OCI-LY3 (cell line): Measurements from ENCODE around the gene GRK1.

Source experiments
- H2AFZ ChIP-seq: fragments of 200-600, 300-600 bp; shearing (Covaris generic); 2 replicates; pipeline ENCODE4 v1.6.0; 2014; ENCODE audit warnings: antibody characterized with exemption, low read depth, low read length
- H3K27ac ChIP-seq: fragments of 200-600, 300-600 bp; sonication (generic); 2 replicates; pipeline ENCODE4 v1.5.1; 2014; ENCODE audit warnings: mild to moderate bottlenecking, low read length, moderate library complexity, mixed read lengths
- H3K27me3 ChIP-seq: fragments of 200-600, 300-600 bp; sonication (generic); 2 replicates; pipeline ENCODE4 v1.6.1; 2014; ENCODE audit warnings: low read depth, low read length, mixed read lengths
- H3K36me3 ChIP-seq: fragments of 200-600, 300-600 bp; sonication (generic); replicated peaks from 2 replicates; pipeline ENCODE3; 2014; ENCODE audit warnings: low read depth, low read length, mixed read lengths
- H3K4me1 ChIP-seq: fragments of 300-600, 200-600 bp; sonication (generic); 2 replicates; pipeline ENCODE4 v1.6.1; 2014; ENCODE audit warnings: low read length, mixed read lengths
- H3K4me2 ChIP-seq: fragments of 200-600, 300-600 bp; sonication (generic); 2 replicates; pipeline ENCODE4 v1.6.1; 2014; ENCODE audit warnings: low read length, mixed read lengths
- H3K4me3 ChIP-seq: fragments of 300-600, 200-600 bp; sonication (generic); 2 replicates; pipeline ENCODE4 v1.5.1; 2014; ENCODE audit warnings: antibody characterized with exemption, mild to moderate bottlenecking, low read length, moderate library complexity
- H3K79me2 ChIP-seq: fragments of 300-600, 200-600 bp; shearing (Covaris generic); 2 replicates; pipeline ENCODE4 v1.6.1; 2014; ENCODE audit warnings: mild to moderate bottlenecking, low read length, mixed read lengths
- H3K9ac ChIP-seq: fragments of 300-600, 200-600 bp; shearing (Covaris generic); 2 replicates; pipeline ENCODE4 v1.6.0; 2014; ENCODE audit warnings: mild to moderate bottlenecking, low read length, moderate library complexity
- H3K9me3 ChIP-seq: fragments of 200-600, 300-600 bp; shearing (Covaris generic); 2 replicates; pipeline ENCODE4 v1.6.1; 2014; ENCODE audit warnings: low read length, mixed read lengths; ENCODE audit not compliant: insufficient read depth
- H4K20me1 ChIP-seq: fragments of 200-600, 300-600 bp; sonication (generic); 2 replicates; pipeline ENCODE4 v1.6.1; 2016; ENCODE audit warnings: low read length, mixed read lengths; ENCODE audit not compliant: insufficient read depth
- EZH2phosphoT487 ChIP-seq: fragments of 200-600 bp; shearing (Covaris generic); IDR thresholded peaks from 2 replicates; pipeline ENCODE4 v1.6.1; 2018; ENCODE audit warnings: antibody characterized with exemption, mixed run types, low read depth
- TF ChIP-seq, protein P1 (sequence below): fragments of 200-600, 300-600 bp; sonication (generic); IDR thresholded peaks from 2 replicates; pipeline ENCODE4 v1.5.1; 2014; ENCODE audit warnings: antibody characterized with exemption, low read length, low read depth

Gene GRK1

DNA sequence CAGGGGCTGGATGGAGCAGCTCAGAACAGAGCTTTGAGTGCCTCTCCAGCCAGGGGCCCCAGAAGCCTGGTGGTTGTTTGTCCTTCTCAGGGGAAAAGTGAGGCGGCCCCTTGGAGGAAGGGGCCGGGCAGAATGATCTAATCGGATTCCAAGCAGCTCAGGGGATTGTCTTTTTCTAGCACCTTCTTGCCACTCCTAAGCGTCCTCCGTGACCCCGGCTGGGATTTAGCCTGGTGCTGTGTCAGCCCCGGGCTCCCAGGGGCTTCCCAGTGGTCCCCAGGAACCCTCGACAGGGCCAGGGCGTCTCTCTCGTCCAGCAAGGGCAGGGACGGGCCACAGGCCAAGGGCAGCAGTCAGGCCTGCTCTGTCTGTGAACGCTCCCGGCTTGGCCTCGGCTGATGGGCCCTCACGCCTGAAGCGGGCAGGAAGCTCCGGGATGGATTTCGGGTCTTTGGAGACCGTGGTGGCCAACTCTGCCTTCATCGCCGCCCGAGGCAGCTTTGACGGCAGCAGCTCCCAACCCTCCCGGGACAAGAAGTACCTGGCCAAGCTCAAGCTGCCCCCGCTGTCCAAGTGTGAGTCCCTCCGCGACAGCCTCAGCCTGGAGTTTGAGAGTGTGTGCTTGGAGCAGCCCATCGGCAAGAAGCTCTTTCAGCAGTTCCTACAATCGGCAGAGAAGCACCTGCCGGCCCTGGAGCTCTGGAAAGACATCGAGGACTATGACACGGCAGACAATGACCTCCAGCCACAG, at the start of gene GRK1:
Gene GRK1, plus strand, starts transcription at position 269 of the 751 bp plus-strand sequence. Its CDS starts 168 bp downstream, at position 437.
- H3K36me3 ChIP-seq = no peaks in the 10 kb centered on the region
- no peak for TF ChIP-seq EZH2phosphoT487
- TF ChIP-seq, protein P1, sequence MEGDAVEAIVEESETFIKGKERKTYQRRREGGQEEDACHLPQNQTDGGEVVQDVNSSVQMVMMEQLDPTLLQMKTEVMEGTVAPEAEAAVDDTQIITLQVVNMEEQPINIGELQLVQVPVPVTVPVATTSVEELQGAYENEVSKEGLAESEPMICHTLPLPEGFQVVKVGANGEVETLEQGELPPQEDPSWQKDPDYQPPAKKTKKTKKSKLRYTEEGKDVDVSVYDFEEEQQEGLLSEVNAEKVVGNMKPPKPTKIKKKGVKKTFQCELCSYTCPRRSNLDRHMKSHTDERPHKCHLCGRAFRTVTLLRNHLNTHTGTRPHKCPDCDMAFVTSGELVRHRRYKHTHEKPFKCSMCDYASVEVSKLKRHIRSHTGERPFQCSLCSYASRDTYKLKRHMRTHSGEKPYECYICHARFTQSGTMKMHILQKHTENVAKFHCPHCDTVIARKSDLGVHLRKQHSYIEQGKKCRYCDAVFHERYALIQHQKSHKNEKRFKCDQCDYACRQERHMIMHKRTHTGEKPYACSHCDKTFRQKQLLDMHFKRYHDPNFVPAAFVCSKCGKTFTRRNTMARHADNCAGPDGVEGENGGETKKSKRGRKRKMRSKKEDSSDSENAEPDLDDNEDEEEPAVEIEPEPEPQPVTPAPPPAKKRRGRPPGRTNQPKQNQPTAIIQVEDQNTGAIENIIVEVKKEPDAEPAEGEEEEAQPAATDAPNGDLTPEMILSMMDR = no peak
- no peak within 1 kb of the TSS for H3K9ac ChIP-seq
- H3K27ac ChIP-seq = no peak within 1 kb of the TSS
- no peaks in the 10 kb centered on the region for H3K79me2 ChIP-seq
- H3K9me3 ChIP-seq = no peaks in the 10 kb centered on the region
- no peaks in the 10 kb centered on the region for H3K4me1 ChIP-seq
- H3K4me3 ChIP-seq = no peak within 1 kb of the TSS
- H3K27me3 ChIP-seq = no peaks in the 10 kb centered on the region; the same call in 1 of the 2 replicates
- no peaks in the 10 kb centered on the region for H4K20me1 ChIP-seq
- H2AFZ ChIP-seq = no peak within 1 kb of the TSS
- H3K4me2 ChIP-seq = no peak within 1 kb of the TSS

DNA sequence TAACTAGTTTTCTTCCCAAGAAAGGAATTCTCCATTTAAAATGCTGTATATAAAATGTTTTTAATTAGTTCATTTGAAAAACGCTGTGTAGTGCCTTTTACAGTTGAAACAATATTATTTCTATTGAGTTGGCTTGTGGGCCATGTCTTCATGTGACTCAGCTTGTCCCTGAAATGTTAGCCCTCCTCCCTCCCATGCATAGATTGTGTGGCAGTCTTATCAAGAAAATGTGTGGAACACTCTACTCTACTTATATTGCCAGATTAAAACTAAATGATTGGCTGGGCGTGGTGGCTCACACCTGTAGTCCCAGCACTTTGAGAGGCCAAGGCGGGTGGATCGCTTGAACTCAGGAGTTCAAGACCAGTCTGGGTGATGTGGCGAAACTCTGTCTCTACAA, 49.1 kb upstream of the GRK1 start:
- peaks cover 97% of the 10 kb centered on the region for H3K79me2 ChIP-seq
- TF ChIP-seq, protein P1 = no peak
- TF ChIP-seq EZH2phosphoT487 = no peak
- H3K9me3 ChIP-seq = no peaks in the 10 kb centered on the region
- H2AFZ ChIP-seq = no peak overlapping the region
- H4K20me1 ChIP-seq = peaks cover 79% of the 10 kb centered on the region
- peaks cover 56% of the 10 kb centered on the region for H3K36me3 ChIP-seq
- no peak overlapping the region for H3K4me2 ChIP-seq
- H3K4me1 ChIP-seq = no peaks in the 10 kb centered on the region
- no peak overlapping the region for H3K27ac ChIP-seq
- no peak overlapping the region for H3K9ac ChIP-seq
- H3K4me3 ChIP-seq = no peak overlapping the region
- H3K27me3 ChIP-seq = no peaks in the 10 kb centered on the region

DNA sequence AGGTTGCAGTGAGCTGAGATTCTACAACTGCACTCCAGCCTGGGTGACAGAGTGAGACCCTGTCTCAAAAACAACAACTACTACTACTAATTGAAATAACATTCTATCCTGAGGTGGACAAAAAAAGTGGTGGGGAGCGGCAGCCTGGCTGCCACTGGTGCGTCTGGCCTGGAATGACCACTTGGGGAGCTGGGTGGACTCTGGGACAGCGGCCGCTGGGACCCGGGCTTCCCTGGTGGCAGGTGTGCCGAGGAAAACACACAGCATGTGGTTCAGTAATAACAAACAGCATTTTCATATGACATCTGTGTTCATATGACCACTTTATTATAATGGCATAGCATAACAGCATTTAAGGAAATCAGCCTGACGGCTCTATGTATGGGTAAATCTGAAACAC, 48.6 kb upstream of the GRK1 start:
- no peak overlapping the region for H3K4me3 ChIP-seq
- H3K4me1 ChIP-seq = no peaks in the 10 kb centered on the region
- no peak overlapping the region for H2AFZ ChIP-seq
- no peak overlapping the region for H3K27ac ChIP-seq
- no peaks in the 10 kb centered on the region for H3K27me3 ChIP-seq
- H3K79me2 ChIP-seq = peaks cover 97% of the 10 kb centered on the region
- H3K36me3 ChIP-seq = peaks cover 57% of the 10 kb centered on the region
- H3K9ac ChIP-seq = no peak overlapping the region
- TF ChIP-seq, protein P1 = no peak
- no peak for TF ChIP-seq EZH2phosphoT487
- H3K4me2 ChIP-seq = no peak overlapping the region
- H4K20me1 ChIP-seq = peaks cover 79% of the 10 kb centered on the region
- no peaks in the 10 kb centered on the region for H3K9me3 ChIP-seq

DNA sequence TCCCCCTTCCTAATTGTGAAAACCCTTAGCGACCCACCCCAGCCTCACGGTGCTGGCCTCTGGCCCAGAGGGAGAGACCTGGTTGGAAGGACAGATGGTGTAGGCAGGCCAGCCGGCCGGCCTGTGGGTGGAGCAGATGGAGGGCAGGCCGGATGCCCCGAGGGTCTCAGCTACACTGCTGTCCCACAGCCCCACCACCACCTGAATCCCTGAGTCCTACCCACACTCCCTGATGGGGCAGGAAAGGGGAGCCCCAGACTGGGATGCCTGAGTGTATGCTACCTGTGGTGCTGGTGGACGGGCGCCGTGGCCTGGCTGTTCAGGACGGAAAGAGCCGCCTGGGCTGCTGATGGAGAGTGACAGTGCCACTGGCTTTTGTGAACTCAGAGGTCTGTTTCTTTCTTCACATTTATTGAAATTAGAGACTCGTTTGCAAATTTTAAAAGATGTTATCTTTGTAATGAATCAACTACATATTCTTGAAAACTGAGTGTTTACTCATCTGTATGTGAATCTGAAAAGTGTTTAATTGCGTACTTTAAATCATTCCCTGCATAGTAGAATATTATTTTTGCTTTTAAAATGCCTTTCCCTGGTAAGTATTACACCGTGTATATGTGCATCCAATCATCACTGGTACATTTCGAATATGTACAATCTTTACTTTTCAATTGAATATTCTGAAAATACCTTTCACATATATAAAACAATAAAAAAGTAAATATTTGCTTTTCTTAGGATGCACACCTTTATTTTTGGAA, 46.8 kb upstream of the GRK1 start:
- Histone ChIP-seq H3K27ac (no peak overlapping the region), H4K20me1 (peaks cover 74% of the 10 kb centered on the region), H3K27me3 (no peaks in the 10 kb centered on the region), H3K4me1 (no peaks in the 10 kb centered on the region), H3K9me3 (no peaks in the 10 kb centered on the region), H3K36me3 (peaks cover 58% of the 10 kb centered on the region), H3K4me2 (no peak overlapping the region), H2AFZ (no peak overlapping the region), H3K9ac (no peak overlapping the region), H3K79me2 (peaks cover 97% of the 10 kb centered on the region), H3K4me3 (no peak overlapping the region)
- TF ChIP-seq, protein P1 = no peak
- TF ChIP-seq EZH2phosphoT487 = no peak
